NCI-H1092 (cell line): ENCODE measurements around the gene NTNG1.

Experiments used
- DNase-seq: peaks from one replicate; lab custom pipeline; 2025; lab: John Stamatoyannopoulos, UW

NTNG1 gene

GRCh38 chr1:107512836-107513235 lies 372.0 kb downstream of the NTNG1 start:
- DNase-seq: no peak

DNA sequence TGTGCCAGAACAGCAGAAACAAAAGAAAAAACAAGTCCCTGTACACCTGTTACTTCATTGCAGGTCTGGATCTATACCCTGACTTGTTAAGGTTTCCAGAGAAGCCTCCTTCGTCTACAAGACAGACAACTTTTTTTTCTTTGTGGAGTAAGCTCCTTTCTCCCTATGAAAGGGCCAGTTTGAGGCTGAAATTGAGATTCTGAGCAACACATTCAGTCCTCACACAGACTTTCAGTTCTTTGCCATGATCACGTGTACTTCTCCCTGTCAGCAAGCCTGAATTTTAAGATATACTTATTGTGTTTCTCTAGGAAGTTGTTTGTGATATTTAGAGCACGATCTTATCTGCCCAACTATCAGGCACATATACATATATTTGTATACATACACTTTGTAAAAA lies 374.0 kb downstream of the NTNG1 start:
- DNase-seq: no peak

DNA sequence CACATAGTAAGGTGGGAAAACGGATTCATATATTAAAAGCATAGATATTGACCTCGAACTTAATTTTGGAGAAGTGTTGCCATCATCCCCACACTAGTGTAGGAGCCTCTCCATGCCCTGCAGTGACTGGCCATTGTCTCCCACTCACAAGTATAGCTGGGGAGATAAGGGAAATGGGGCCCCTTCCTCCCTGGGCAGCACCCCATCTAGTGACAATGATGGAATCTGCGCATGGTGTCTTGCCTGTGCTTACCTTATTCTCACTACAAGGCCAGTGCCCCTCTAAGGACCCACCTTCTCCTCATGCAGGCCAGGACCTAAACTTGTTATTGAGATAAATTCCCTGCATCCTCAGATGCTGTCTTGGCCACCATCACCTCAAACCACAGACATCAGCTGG lies 374.9 kb downstream of the NTNG1 start:
- no peak for DNase-seq

GRCh38 chr1:107523061-107523460 lies 382.2 kb downstream of the NTNG1 start:
- DNase-seq: no peak

DNA sequence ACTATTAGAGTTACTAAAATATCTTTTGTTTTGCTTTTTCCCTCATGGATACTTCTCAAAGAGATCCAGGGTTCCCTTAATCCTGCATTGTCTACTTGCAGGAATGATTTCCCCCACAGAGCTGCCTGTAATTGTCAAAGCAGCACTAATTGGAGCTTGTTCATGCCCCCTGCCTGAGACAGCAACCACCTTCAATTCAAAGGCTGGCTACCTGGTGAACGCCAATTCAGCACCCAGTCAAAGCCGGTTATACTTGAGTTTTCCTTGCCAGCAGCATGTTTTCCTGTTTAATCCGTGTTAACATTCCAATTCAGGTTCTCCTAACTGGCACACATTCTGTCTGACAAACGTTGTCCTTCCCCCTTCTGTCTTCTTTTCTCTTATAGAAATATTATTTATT lies 382.9 kb downstream of the NTNG1 start:
- no peak for DNase-seq

DNA sequence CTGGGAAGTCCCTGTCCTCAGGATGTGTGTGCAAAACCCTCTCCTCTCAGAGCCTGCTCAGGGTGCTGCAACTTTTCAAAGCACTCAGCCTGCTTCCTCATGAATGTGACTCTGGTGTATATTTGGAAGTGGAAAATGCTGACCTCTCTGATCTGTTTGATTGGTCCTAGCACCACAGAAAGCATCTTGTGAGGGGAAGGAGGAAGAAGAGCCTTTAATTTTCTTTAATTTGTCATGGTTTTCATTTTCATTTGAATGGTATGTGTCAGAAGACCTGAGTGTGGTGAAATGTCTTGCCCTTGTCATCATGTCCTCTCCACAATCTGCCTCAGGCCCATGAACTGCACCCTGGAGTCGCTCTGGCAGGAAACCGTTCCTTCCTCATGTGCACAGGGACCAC lies 383.5 kb downstream of the NTNG1 start:
- DNase-seq: no peak

GRCh38 chr1:107525145-107525544 lies 384.3 kb downstream of the NTNG1 start:
- no peak for DNase-seq

DNA sequence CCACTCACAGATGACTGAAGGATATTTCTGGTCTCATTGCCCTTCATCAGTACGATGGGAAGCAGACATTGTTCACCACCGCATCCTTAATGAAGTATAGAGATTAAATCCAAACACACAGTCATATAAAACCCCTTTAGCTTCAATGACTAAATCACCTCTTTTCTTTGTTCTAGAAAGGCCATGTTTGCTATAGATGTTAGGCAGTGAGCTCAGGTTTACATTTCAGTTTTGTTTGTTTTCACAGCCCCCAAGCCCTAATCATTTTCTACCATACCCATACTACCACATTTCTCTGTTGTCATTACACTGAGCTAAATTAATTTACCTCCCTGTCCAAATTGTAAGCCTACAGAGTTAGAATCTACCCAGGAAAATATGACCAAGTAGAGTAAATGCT lies 385.1 kb downstream of the NTNG1 start:
- DNase-seq: no peak

- DNase-seq: no peak
These were observed 385.8 kb downstream of the NTNG1 start for GRCh38 chr1:107526524-107527198.

DNA sequence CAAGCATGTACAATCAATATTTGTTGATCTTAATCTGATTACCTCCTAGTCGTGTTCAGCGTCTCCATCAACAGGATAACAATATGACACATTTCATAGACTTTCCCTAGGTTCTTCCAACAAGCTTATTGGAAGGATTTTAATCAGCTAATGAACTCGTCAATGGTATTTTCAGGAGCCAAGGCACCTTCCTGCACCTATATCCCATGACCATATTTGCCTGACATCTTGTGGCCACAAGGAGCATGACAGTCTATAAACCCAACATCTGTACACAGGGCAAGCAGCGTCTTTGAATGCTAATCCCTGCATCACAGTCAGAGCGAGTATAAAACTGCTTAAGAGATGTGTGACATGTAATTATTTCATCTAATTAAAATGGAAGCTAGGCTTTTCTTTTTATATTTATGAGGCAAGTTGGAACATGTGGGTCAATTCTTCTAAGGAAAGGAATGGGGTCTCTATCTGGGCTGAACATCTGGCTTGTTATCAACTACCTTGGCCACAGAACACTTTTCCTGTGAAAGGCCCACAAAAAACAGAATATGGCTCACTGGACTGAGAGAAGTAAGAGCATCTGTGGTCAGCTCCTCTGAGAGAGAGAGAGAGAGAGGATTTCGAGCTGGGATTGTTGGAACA lies 388.8 kb downstream of the NTNG1 start:
- DNase-seq: peak; percentile 34

- no peak for DNase-seq
These were observed 389.7 kb downstream of the NTNG1 start for GRCh38 chr1:107530543-107530942.

DNA sequence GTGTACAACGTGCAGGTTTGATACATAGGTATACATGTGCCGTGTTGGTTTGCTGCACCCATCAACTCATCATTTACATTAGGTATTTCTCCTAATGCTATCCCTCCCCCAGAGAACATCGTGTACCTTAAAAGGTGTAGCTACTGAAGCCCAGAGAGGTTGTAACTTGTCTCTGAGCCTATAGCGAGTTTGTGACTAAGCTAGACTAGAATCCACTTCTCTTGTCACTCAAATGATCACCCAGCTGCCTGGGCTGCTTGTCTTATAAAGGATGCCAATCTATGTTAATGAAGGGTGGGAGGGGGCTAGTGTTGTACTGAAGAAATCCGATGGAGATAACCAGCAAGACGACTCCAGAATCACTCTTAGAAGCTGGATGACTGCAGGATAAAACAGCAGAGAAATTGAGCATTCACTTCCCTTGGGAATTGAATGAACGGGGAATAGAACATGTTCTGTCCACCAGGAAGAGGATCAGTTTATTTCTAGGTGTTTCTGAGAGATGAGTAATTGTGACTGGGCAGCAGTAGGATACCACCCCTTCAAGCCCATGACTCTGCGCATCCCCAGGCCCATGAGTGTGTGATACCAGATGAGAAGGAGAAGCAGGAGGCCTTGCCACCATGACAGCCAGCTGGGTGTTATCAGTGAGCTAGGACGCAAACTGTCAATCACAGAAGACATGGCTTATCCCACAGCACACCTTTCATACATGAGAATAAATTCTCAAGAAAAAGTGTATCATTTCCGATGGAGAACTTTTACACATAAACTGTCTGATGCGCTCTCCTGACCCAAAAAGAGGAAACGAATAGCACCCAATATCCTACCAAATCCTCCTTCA lies 390.4 kb downstream of the NTNG1 start:
- no peak for DNase-seq

GRCh38 chr1:107532318-107532717 lies 391.5 kb downstream of the NTNG1 start:
- peak; percentile 96 for DNase-seq
